Lower leg skin (tissue), 4 donors: Measurements from ENCODE around the gene KCNJ6. TPM values are rescaled to one million over a fixed set of nuclear protein-coding genes. Genes with fewer than 3 reads are reported as not detected.

Source experiments
- DNase-seq, 2 donors: peaks; one replicate each; pipeline ENCODE4 v3.0.0-alpha.2; 2019; ENCODE audit warnings: low spot score in 2 of 2
- H3K4me3 ChIP-seq: fragments of 200-600 bp; sonication (generic); 2 replicates; pipeline ENCODE4 v1.5.1; 2017; ENCODE audit warnings: mild to moderate bottlenecking, low read depth; ENCODE audit not compliant: poor library complexity, severe bottlenecking
- POLR2A ChIP-seq, 2 donors: fragments of 450-650 bp; IDR thresholded peaks; one replicate each; pipeline ENCODE4 v1.6.1; 2016 to 2017; ENCODE audit warnings: antibody characterized with exemption in 2 of 2, mild to moderate bottlenecking in 1 of 2, moderate library complexity in 1 of 2
- WGBS, 2 donors: methylation state at CpG; one replicate each; pipeline ENCODE4 v1.1.5; 2018; 5-methylcytosine and 5-hydroxymethylcytosine counted together
- intact Hi-C: fragments of 100-400 bp; cut with DNase I; formaldehyde crosslinking; loops from one replicate; pipeline ENCODE4 v1.15.0; 2023; ENCODE audit warnings: low total_unique reads
- total RNA-seq, 4 donors: library from RNA; depleted of rRNA; stranded (reverse); fragments of >200 nt; gene quantifications; one replicate each; pipeline ENCODE4 v1.1.0, GENCODE V29; 2016
- TF ChIP-seq, protein P1 (sequence below), 3 donors: fragments of 450-650 bp; IDR thresholded peaks; one replicate each; pipeline ENCODE4 v1.5.1; 2016; ENCODE audit warnings: antibody characterized with exemption in 3 of 3, mild to moderate bottlenecking in 3 of 3, moderate library complexity in 2 of 3

Gene KCNJ6
- total RNA-seq, 4 donors from 2014 or later = 0.04 TPM; not detected in 3

- no peak for TF ChIP-seq POLR2A (IDR thresholded peaks at IDR 0.05)
- TF ChIP-seq, protein P1, sequence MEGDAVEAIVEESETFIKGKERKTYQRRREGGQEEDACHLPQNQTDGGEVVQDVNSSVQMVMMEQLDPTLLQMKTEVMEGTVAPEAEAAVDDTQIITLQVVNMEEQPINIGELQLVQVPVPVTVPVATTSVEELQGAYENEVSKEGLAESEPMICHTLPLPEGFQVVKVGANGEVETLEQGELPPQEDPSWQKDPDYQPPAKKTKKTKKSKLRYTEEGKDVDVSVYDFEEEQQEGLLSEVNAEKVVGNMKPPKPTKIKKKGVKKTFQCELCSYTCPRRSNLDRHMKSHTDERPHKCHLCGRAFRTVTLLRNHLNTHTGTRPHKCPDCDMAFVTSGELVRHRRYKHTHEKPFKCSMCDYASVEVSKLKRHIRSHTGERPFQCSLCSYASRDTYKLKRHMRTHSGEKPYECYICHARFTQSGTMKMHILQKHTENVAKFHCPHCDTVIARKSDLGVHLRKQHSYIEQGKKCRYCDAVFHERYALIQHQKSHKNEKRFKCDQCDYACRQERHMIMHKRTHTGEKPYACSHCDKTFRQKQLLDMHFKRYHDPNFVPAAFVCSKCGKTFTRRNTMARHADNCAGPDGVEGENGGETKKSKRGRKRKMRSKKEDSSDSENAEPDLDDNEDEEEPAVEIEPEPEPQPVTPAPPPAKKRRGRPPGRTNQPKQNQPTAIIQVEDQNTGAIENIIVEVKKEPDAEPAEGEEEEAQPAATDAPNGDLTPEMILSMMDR (IDR thresholded peaks at IDR 0.05) = no peak
- no peak overlapping the region for H3K4me3 ChIP-seq
- DNase-seq = no peak
- 86 to 88% methylated on average over 5 of the region's 5 CpGs for WGBS, 2 donors
- intact Hi-C loops = no loop called here
Measured at GRCh38 chr21:37684115-37684493, 232.2 kb downstream of the KCNJ6 start.

GRCh38 chr21:37683396-37684114, 232.7 kb downstream of the KCNJ6 start:
- no peak for TF ChIP-seq POLR2A (IDR thresholded peaks at IDR 0.05)
- TF ChIP-seq, protein P1 (IDR thresholded peaks at IDR 0.05) = no peak
- WGBS, 2 donors = 51 to 52% methylated on average over 8 of the region's 8 CpGs
- H3K4me3 ChIP-seq = no peak overlapping the region
- no peak for DNase-seq
- intact Hi-C loops = no loop called here

- H3K4me3 ChIP-seq = no peak overlapping the region
- intact Hi-C loops = no loop called here
- 53 to 59% methylated on average over 6 of the region's 6 CpGs for WGBS, 2 donors
- no peak for DNase-seq
- TF ChIP-seq, protein P1 (IDR thresholded peaks at IDR 0.05) = no peak
- TF ChIP-seq POLR2A (IDR thresholded peaks at IDR 0.05) = no peak
Measured at GRCh38 chr21:37682966-37683365, 233.3 kb downstream of the KCNJ6 start.

- intact Hi-C loops = no loop called here
- no peak overlapping the region for H3K4me3 ChIP-seq
- DNase-seq = no peak
- no peak for TF ChIP-seq POLR2A (IDR thresholded peaks at IDR 0.05)
- TF ChIP-seq, protein P1 (IDR thresholded peaks at IDR 0.05) = no peak
- 82 to 87% methylated on average over 3 to 4 of the region's 4 CpGs for WGBS, 2 donors
Measured at GRCh38 chr21:37677006-37677405, 239.3 kb downstream of the KCNJ6 start.

DNA sequence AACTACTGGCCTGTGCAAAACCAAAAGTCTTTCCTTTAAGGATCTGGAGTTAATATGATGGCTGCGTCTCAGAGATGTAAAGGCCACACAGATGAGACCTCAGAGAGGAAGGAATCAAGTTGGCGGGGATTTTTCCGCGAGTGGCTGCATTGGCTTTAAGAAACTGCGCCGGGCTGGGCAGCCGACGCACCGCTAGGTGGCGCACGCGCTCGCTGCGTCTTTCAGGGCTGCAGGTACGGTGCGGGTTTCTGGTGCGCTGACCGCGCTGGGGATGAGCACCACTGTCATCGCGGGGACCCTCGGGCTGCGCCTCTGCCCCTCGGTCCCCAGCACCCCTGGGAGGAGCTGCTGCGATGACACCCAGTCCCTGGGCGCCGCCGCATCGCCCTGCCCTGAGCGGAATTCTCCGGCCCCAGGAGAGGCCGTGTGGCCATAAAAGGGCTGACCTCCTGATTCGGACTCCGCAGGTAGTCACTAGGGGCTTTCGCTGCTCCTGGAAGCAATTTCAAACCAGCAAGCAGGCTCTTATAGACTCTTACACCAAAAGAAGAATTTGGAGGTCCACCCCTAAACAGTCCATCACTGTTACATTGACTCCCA, 241.0 kb downstream of the KCNJ6 start:
- TF ChIP-seq, protein P1 (IDR thresholded peaks at IDR 0.05) = no peak
- no peak for TF ChIP-seq POLR2A (IDR thresholded peaks at IDR 0.05)
- no peak overlapping the region for H3K4me3 ChIP-seq
- DNase-seq = peak in 1 of 2 donors; percentile 90
- intact Hi-C loops = no loop called here
- WGBS, 2 donors = 17 to 20% methylated on average over 21 to 35 of the region's 35 CpGs
